ENCODE data around the gene SDK1.
"Not testable (repeated sequence)": the region's sequence is repeated elsewhere in the genome, so short reads cannot be mapped to it uniquely, and the experiment has no call there.

The SDK1 gene

DNA sequence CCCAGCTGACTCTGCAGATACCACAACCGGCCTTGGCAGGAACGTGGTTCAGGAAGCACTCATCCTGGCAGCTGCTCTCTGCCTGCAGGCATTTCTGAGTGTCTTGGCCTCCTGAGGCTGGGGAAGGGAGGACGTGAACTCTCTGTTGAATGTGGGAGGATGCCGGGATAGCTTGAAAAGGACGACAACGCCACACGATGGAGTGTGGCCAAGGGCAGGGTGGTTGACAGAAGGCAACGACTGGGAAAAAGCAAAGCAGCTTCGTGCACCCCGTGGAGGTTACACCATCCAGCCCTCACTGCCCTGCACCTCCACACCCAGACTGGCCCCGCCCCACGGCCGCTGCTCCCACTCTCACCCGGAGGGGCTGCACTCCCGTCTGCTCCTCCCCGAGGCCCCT is 915.0 kb downstream of the SDK1 start:
- no peak for DNase-seq

GRCh38 chr7:4217126-4217660 is 916.1 kb downstream of the SDK1 start:
- not testable (repeated sequence) for DNase-seq

- DNase-seq, result no peak
Observed at GRCh38 chr7:4218481-4218880, 917.4 kb downstream of the SDK1 start.

- DNase-seq, result no peak
Observed at GRCh38 chr7:4220011-4220410, 919.0 kb downstream of the SDK1 start.

GRCh38 chr7:4221043-4221442 is 920.0 kb downstream of the SDK1 start:
- DNase-seq, result no peak

GRCh38 chr7:4222676-4223075 is 921.6 kb downstream of the SDK1 start:
- no peak for DNase-seq

DNA sequence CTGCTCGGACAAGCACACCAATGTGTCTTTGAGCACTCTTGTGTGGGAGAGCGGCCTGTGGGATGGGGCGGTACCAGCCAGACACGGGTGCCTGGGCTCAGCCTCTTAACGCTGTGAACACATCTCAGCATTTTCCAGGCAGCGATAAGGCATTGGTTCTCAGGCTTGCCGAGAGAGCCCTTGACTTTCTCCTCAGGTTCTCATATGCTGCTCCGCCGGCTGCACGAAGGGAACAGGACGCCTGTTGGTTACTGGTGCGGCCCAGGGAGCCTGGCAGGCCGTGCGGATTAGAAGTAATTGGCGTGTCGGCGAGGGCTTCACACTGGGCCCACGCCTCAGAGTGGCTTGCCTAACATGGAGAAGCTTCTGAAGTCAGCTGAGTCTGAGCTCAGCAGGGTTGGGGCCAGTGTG is 924.3 kb downstream of the SDK1 start:
- DNase-seq, result no peak

GRCh38 chr7:4225881-4226523 is 925.0 kb downstream of the SDK1 start:
- DNase-seq, result no peak

DNA sequence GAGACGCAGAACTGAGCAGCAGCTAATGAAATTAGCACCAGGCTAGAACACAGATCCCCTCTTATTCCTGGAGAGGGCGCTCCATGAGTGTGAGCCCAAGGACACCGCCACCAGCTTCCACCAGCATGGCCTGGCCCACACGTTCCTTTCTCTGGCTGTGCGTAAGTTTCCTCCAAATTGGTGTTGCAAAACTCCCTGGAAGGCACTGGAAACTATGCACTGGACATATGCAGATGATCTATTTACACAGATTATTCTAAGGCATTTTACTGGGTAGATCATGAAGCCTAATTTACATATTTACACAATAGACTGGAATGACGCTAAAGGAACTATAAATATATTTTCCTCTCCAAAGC is 925.5 kb downstream of the SDK1 start:
- no peak for DNase-seq

- no peak for DNase-seq
Observed at GRCh38 chr7:4227105-4228010, 926.3 kb downstream of the SDK1 start.

GRCh38 chr7:4230352-4230751 is 929.3 kb downstream of the SDK1 start:
- no peak for DNase-seq

- no peak for DNase-seq
Observed at GRCh38 chr7:4233146-4233545, 932.1 kb downstream of the SDK1 start.

DNA sequence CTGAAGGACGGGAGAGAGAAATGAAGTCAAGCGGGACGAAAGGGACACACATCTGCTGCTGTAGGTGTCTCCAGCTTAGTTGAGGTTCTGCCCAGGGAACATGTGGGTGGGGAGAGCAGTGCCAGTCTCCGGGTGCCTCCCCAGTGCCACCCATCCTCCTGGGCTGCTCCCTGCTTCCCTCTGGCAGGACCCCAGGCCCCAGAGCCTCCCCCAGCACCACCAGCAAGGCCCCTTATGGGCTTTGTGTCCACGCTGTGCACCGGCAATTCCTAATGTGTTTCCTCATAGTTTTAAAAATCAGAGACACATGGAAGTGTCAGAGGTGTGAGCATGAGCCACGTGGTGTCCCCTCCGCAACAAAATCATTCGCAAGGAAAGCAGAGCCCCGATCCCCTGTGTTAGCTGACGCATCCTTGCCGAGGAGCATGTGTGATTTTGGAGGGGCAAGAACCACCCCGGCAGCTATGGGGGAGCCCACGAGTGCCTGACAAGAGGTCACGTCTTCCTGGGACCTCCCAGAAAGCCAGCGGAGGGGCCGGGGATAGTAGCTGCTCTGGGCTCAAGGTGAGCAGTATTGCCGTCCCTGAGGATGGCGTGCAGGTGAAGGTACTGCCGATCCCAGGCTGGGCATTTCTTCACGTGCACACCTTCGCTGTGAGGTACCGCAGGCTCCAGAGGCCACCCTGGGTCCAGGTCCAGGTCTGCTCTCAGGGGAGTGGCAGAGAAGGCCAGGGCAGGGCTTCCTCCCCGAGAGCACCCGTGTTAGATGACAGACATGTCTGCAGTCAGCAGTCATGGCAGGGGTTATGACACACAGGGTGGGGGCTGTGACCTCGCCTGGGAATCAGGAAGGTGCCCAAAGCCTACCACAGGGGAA is 932.8 kb downstream of the SDK1 start:
- DNase-seq, result no peak

- DNase-seq, result no peak
Observed at GRCh38 chr7:4234498-4234855, 933.4 kb downstream of the SDK1 start.

DNA sequence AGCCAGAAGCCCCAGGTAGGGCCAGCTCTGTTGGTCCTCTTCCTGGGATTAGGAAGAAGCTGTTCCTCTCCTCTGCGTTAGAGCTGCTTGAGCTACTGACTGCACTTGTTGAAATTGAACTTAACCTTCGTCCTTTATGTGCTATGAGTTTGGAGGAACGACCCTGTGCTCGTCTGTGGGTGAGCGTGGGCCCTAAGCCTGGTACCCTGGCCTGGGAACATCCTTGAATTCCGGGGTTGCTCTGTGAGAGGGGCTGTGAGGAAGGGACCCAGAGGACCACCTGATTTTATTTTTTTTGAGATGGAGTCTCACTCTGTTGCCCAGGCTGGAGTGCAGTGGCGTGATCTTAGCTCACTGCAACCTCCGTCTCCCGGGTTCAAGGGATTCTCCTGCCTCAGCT is 933.8 kb downstream of the SDK1 start:
- no peak for DNase-seq

- no peak for DNase-seq
Observed at GRCh38 chr7:4235596-4235995, 934.5 kb downstream of the SDK1 start.

DNA sequence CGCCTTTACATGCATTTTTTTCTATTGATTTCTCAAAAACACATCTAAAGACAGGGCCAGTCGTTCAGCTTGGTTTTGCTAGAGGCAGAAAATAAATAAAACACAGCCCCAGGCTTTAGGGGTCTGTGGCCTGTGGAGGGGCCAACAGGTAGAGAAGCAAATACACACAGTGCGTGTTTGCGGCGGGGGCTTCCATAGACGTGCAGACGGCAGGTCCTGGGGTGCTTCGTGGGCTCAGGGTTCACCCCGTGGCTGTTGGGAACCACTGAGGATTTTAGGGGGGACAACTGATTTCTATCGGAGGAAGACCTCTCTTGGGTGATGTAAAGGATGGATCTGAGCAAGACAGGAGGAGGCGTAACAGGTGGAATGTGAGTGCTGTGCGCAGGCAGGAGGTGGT is 935.3 kb downstream of the SDK1 start:
- no peak for DNase-seq

- not testable (repeated sequence) for DNase-seq
Observed at GRCh38 chr7:4236873-4237272, 935.8 kb downstream of the SDK1 start.

DNA sequence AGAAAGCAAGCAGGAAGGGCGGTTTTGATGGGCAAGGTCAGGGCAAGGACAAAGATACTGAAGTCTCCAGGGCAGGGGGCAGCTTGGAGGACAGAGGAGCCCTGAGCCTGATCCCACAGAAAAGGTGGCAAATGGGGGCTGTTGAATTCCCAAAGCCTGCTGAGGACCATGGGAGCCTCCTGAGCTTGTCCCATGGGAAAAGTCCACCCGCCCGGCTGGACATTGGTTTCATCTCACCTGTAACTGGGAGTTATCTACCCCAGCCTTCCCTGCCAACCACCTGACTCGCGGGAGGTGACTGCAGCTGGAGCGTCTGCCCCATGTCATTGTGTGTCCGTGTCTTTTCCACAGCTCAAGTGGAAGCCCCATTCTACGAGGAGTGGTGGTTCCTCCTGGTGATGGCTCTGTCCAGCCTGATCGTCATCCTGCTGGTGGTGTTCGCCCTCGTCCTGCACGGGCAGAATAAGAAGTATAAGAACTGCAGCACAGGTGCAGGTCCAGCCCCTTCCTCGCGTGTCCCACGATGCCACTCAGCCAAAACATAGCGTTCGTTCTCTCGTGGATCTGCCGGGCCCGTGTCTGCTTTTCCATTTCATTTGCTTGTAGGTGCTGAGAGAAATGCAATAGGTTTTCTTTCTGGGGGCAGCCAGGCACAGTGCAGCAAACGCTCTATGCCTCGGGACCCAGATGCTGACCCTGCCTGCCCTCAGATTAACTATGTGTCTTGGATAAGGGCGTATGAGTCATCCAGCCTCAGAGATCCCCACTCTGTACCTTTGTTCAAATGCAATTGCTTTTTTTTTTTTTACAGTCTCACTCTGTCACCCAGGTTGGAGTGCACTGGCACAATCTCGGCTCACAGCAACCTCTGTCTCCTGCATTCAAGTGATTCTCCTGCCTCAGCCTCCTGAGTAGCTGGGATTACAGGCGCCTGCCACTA is 936.5 kb downstream of the SDK1 start:
- DNase-seq, result no peak

GRCh38 chr7:4238861-4239260 is 937.8 kb downstream of the SDK1 start:
- DNase-seq, result no peak

- DNase-seq, result no peak
Observed at GRCh38 chr7:4240042-4240441, 939.0 kb downstream of the SDK1 start.
